Neural cell (in vitro differentiated cells): ENCODE results near the gene MAP3K7. TPM values are rescaled to one million over a fixed set of nuclear protein-coding genes. Genes with fewer than 3 reads are reported as not detected.

Experiments used
- H2AFZ ChIP-seq: fragments of 200-600, 300-800 bp; sonication (generic), shearing (Covaris generic); 2 replicates; pipeline ENCODE4 v1.6.0; 2014; ENCODE audit warnings: low read depth, mild to moderate bottlenecking, antibody characterized with exemption, low read length, moderate library complexity
- H3F3A ChIP-seq: fragments of 200-600 bp; shearing (Covaris generic); 2 replicates; pipeline ENCODE4 v1.6.1; 2016; ENCODE audit warnings: mild to moderate bottlenecking, moderate library complexity, mixed read lengths, antibody characterized with exemption, low read length; ENCODE audit not compliant: insufficient read depth, poor library complexity, severe bottlenecking
- H3K27ac ChIP-seq: fragments of 200-600, 300-800 bp; sonication (generic), shearing (Covaris generic); 2 replicates; pipeline ENCODE4 v1.5.1; 2014; ENCODE audit warnings: mild to moderate bottlenecking, low read length, moderate library complexity
- H3K27me3 ChIP-seq: fragments of 300-800, 200-600 bp; sonication (generic), shearing (Covaris generic); 2 replicates; pipeline ENCODE4 v1.6.0; 2014; ENCODE audit warnings: mild to moderate bottlenecking, low read depth, low read length, moderate library complexity; ENCODE audit not compliant: insufficient read depth
- H3K36me3 ChIP-seq: fragments of 300-800, 200-600 bp; sonication (generic), shearing (Covaris generic); 2 replicates; pipeline ENCODE4 v1.5.1; 2014; ENCODE audit warnings: mild to moderate bottlenecking, antibody characterized with exemption, low read length, moderate library complexity; ENCODE audit not compliant: insufficient read depth
- H3K4me2 ChIP-seq: fragments of 300-800, 200-600 bp; sonication (generic), shearing (Covaris generic); 2 replicates; pipeline ENCODE4 v1.6.0; 2014; ENCODE audit warnings: mild to moderate bottlenecking, low read length
- H3K4me3 ChIP-seq: fragments of 300-800, 200-600 bp; sonication (generic), shearing (Covaris generic); 2 replicates; pipeline ENCODE4 v1.5.1; 2014; ENCODE audit warnings: mild to moderate bottlenecking, low read length, moderate library complexity
- H3K79me2 ChIP-seq: fragments of 200-600 bp; shearing (Covaris generic); replicated peaks from 2 replicates; pipeline ENCODE4 v1.6.0; 2014; ENCODE audit warnings: mild to moderate bottlenecking, low read length, moderate library complexity; ENCODE audit not compliant: insufficient read depth
- H3K9ac ChIP-seq: fragments of 300-800, 200-600 bp; sonication (generic), shearing (Covaris generic); 2 replicates; pipeline ENCODE4 v1.6.1; 2016; ENCODE audit warnings: mild to moderate bottlenecking, low read length, mixed read lengths
- H3K9me2 ChIP-seq: fragments of 200-600 bp; shearing (Covaris generic); 2 replicates; pipeline ENCODE4 v1.6.1; 2016; ENCODE audit warnings: mild to moderate bottlenecking, low read length, mixed read lengths; ENCODE audit not compliant: insufficient read depth
- H3K9me3 ChIP-seq: fragments of 200-600, 300-800 bp; sonication (generic), shearing (Covaris generic); 2 replicates; pipeline ENCODE4 v1.6.1; 2016; ENCODE audit warnings: mild to moderate bottlenecking, mixed run types, low read length, moderate library complexity, mixed read lengths
- H4K20me1 ChIP-seq: fragments of 200-600 bp; shearing (Covaris generic); 2 replicates; pipeline ENCODE4 v1.6.1; 2016; ENCODE audit warnings: mild to moderate bottlenecking, mixed run types; ENCODE audit not compliant: insufficient read depth
- CTCF ChIP-seq: fragments of 450-650 bp; IDR thresholded peaks from 2 replicates; pipeline ENCODE4 v1.5.1; 2014; ENCODE audit warnings: antibody characterized with exemption, mild to moderate bottlenecking, moderate library complexity; ENCODE audit not compliant: poor library complexity, severe bottlenecking
- EP300 ChIP-seq: fragments of 450-650 bp; conservative IDR thresholded peaks from 2 replicates; pipeline ENCODE4 v1.6.1; 2014; ENCODE audit warnings: antibody characterized with exemption, mild to moderate bottlenecking, moderate library complexity; ENCODE audit not compliant: poor library complexity, severe bottlenecking
- EZH2 ChIP-seq: fragments of 200-600, 300-800 bp; shearing (Covaris generic), sonication (generic); IDR thresholded peaks from 2 replicates; pipeline ENCODE4 v1.6.1; 2014; ENCODE audit warnings: antibody characterized with exemption, low read length, borderline replicate concordance, mild to moderate bottlenecking; ENCODE audit not compliant: insufficient read depth, poor library complexity, severe bottlenecking
- MXI1 ChIP-seq: fragments of 450-650 bp; conservative IDR thresholded peaks from 2 replicates; pipeline ENCODE4 v1.6.1; 2014; ENCODE audit warnings: antibody characterized with exemption, mild to moderate bottlenecking; ENCODE audit not compliant: poor library complexity, severe bottlenecking
- POLR2AphosphoS5 ChIP-seq: IDR thresholded peaks from 2 replicates; pipeline ENCODE4 v1.6.1; 2012
- RAD21 ChIP-seq: fragments of 450-650 bp; conservative IDR thresholded peaks from 2 replicates; pipeline ENCODE4 v1.6.1; 2014; ENCODE audit warnings: antibody characterized with exemption, mild to moderate bottlenecking, moderate library complexity
- REST ChIP-seq: IDR thresholded peaks from 2 replicates; pipeline ENCODE4 v1.6.1; 2012; ENCODE audit warnings: borderline replicate concordance
- SMC3 ChIP-seq: fragments of 450-650 bp; conservative IDR thresholded peaks from 2 replicates; pipeline ENCODE4 v1.6.1; 2014; ENCODE audit warnings: antibody characterized with exemption, mild to moderate bottlenecking, moderate library complexity; ENCODE audit not compliant: poor library complexity
- TAF1 ChIP-seq: IDR thresholded peaks from 2 replicates; pipeline ENCODE4 v1.6.1; 2012; ENCODE audit warnings: low read depth
- polyA plus RNA-seq: library from polyadenylated mRNA; depleted of rRNA; stranded (reverse); fragments of >200 nt; gene quantifications from 2 replicates; pipeline ENCODE4 v1.2.3, GENCODE V29; 2014

Gene MAP3K7
- polyA plus RNA-seq, 1 donor from 2014 or later: 71.6 TPM

GRCh38 chr6:90596967-90597539 lies 10.2 kb upstream of the MAP3K7 start:
- Histone ChIP-seq H3K79me2 (no peaks in the 10 kb centered on the region), H2AFZ (no peak overlapping the region)

GRCh38 chr6:90595854-90596253 lies 9.0 kb upstream of the MAP3K7 start:
- Histone ChIP-seq H3K9me2 (no peaks in the 10 kb centered on the region), H3K9ac (no peak overlapping the region), H3K36me3 (no peaks in the 10 kb centered on the region), H3K79me2 (no peaks in the 10 kb centered on the region), H2AFZ (no peak overlapping the region), H4K20me1 (no peaks in the 10 kb centered on the region), H3K4me3 (no peak overlapping the region), H3K27ac (no peak overlapping the region), H3K9me3 (no peaks in the 10 kb centered on the region), H3K4me2 (no peak overlapping the region), H3K27me3 (no peaks in the 10 kb centered on the region), H3F3A (no peaks in the 10 kb centered on the region)
- TF ChIP-seq REST (no peak), EP300 (no peak), POLR2AphosphoS5 (no peak), MXI1 (no peak), RAD21 (no peak), EZH2 (no peak)

More at GRCh38 chr6:90596967-90597539, 10.2 kb upstream of the MAP3K7 start:
- Histone ChIP-seq H3K9ac (no peak overlapping the region), H3K36me3 (no peaks in the 10 kb centered on the region), H4K20me1 (no peaks in the 10 kb centered on the region), H3K9me3 (no peaks in the 10 kb centered on the region), H3K27me3 (no peaks in the 10 kb centered on the region), H3K27ac (no peak overlapping the region), H3F3A (no peaks in the 10 kb centered on the region), H3K4me2 (no peak overlapping the region), H3K9me2 (no peaks in the 10 kb centered on the region), H3K4me3 (no peak overlapping the region)
- TF ChIP-seq CTCF (no peak), RAD21 (no peak), SMC3 (no peak), EZH2 (no peak), REST (no peak), TAF1 (no peak), EP300 (no peak)
